NCI-H1105 (cell line): ENCODE data around the gene PARP3.
"Not testable (repeated sequence)": the region's sequence is repeated elsewhere in the genome, so short reads cannot be mapped to it uniquely, and the experiment has no call there.

Source experiments
- DNase-seq: peaks from one replicate; lab custom pipeline; 2025; lab: John Stamatoyannopoulos, UW

PARP3 gene

GRCh38 chr3:51986010-51986947, 44.1 kb downstream of the PARP3 start:
- DNase-seq, result no peak

DNA sequence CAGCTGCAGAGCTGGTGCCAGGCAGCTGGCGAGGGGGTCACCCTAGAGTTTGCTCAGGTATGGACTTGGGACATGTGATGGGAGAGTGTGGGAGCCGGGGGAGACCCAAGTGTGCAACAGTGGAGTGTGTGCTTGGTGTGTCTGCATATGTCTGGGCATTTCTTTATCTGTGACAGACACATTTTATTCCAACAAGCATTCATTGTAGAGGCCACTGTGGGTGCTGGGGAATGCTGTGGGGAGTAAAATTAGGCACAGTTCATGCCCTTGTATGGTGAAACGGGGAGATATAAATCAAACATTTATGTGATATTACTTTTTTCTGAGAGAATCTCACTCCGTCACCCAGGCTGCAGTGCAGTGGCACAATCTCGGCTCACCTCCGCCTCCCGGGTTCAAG, 45.4 kb downstream of the PARP3 start:
- DNase-seq, result no peak

DNA sequence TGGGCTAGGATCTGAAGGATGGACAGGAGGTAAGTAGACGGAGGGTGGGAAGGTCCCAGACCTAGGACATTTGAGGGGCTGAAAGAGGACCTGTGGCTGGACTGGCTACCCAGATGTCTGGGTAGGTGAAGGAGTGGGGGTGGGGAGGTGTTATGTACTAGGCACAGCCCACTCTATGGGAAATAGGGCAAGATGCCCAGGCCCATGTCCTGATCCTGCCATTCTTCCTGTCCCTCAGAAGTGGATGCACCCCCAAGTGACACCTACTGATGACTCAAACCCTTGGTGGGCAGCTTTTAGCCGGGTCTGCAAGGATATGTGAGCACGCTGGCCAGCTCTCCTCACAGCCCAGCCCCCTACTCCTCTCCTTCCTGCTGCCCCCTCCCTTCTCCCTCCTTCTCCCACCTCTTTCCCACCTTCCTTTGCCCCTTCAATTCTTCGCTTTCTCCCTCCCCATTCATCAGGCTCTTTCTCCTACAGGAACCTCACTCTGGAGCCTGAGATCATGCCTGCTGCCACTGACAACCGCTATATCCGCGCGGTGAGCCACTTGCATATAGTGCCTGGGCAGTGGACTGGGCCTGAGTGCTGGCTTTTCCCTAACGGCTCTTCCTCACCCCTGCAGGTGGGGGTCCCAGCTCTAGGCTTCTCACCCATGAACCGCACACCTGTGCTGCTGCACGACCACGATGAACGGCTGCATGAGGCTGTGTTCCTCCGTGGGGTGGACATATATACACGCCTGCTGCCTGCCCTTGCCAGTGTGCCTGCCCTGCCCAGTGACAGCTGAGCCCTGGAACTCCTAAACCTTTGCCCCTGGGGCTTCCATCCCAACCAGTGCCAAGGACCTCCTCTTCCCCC, 46.4 kb downstream of the PARP3 start:
- DNase-seq, result no peak

GRCh38 chr3:51990501-51990971, 48.4 kb downstream of the PARP3 start:
- DNase-seq, result not testable (repeated sequence)

DNA sequence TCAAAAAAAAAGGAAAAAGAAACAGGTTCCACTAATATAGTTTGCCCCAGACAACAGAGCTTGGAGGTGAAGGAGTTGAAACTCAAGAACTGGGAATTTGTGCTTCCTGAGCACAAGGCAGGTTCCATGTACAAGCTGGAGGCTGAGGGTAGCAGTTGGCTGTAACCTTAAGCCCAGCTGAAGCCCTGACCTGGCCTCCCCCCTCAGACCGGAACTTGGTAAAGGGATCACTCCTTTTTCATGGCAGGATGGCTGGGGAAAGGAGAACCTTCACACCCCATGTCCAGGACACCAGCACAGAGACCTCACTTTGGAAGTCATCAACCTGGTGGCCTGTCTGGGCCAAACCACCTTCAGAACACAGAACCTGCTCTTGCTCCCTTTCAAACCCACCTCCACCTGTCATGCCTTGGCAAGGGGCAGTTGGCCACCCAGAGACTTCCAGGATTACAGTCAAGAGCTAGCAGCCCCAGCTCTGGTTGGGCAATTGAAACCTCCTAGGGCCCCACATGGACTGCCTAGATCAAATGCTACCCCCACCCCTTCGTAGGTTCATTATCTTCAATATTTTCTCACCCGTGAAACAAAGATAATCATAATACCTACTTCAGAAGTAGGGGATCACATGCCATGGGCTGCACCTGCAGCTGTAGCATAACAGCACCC, 50.0 kb downstream of the PARP3 start:
- DNase-seq, result no peak

DNA sequence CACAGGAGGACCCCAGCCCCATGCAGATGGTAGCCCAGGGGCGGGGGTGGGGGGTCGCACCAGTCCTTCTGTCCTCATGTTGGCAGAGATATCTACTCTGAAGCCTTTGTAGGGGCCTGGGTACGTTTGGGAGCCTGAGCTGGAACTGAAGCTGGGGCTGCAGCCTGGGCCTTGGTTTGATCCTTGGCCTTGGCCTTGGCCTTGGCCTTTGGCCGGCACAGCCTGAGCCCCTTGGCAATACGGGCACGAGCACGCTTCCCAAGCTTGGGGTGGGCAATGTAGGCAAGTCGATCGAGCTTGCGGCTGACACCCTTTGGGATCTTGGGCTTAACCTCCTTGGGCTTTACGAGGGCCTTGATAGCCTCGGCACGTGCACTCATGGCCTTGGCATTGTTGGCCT, 51.5 kb downstream of the PARP3 start:
- not testable (repeated sequence) for DNase-seq

GRCh38 chr3:51994530-51994929, 52.4 kb downstream of the PARP3 start:
- DNase-seq, result no peak

- peak; percentile 69 for DNase-seq
These were observed 53.4 kb downstream of the PARP3 start, which contains the start of gene RPL29 for GRCh38 chr3:51995346-51996163. Gene RPL29 (minus strand): TSS chr3:51995895. CDS start chr3:51995461, 434 bp downstream.

DNA sequence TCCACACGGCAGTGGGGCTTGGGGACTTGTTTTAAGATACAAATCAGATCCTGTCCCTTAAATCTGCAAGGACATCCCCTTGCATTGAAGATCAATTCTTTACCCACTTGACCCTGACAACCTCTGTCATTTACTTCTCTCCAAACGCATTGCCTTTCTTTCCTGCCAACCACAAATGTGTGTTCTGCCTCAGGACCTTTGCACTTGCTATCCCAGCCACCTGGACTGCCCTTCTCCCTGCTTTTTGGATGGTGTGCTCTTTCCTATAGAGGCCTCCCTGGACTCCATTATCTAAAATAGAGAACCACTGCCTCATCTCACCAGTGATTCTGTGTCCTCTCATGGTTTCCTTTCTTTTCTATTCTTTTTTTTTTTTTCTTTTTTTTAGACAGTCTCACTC, 55.0 kb downstream of the PARP3 start:
- DNase-seq, result no peak

- DNase-seq, result no peak
These were observed 55.9 kb downstream of the PARP3 start for GRCh38 chr3:51997935-51998596.
